Tibial nerve (tissue), 4 donors: Measurements from ENCODE around the gene PRKAA2. TPM values are rescaled to one million over a fixed set of nuclear protein-coding genes. Genes with fewer than 3 reads are reported as not detected.
"Not testable (repeated sequence)": the region's sequence is repeated elsewhere in the genome, so short reads cannot be mapped to it uniquely, and the experiment has no call there.

Experiments
- DNase-seq, 2 donors: peaks; one replicate each; pipeline ENCODE4 v3.0.0-alpha.2; 2019; ENCODE audit warnings: low spot score in 2 of 2
- H3K27ac ChIP-seq, 4 donors: fragments of 200-600 bp; sonication (generic) in 3 of 4; one replicate each; pipeline ENCODE4 v1.5.1; 2017 to 2019; ENCODE audit warnings: mild to moderate bottlenecking in 1 of 4
- H3K27me3 ChIP-seq, 2 donors: fragments of 200-600 bp; sonication (generic) in 1 of 2; one replicate each; pipeline versions ENCODE4 v1.5.1 to v1.6.0; 2017 to 2019
- H3K36me3 ChIP-seq, 3 donors: fragments of 200-600 bp; sonication (generic); one replicate each; pipeline ENCODE4 v1.5.1; 2018 to 2019
- H3K4me1 ChIP-seq, 4 donors: fragments of 200-600 bp; sonication (generic) in 3 of 4; one replicate each; pipeline ENCODE4 v1.5.1; 2017 to 2019
- H3K4me3 ChIP-seq, 4 donors: fragments of 200-600 bp; sonication (generic) in 3 of 4; one replicate each; pipeline ENCODE4 v1.5.1; 2017 to 2019; ENCODE audit warnings: mild to moderate bottlenecking in 1 of 4, moderate library complexity in 1 of 4
- H3K9me3 ChIP-seq, 4 donors: fragments of 200-600 bp; sonication (generic) in 3 of 4; one replicate each; pipeline ENCODE4 v1.5.1; 2017 to 2019
- EP300 ChIP-seq, 2 donors: sonication (generic); formaldehyde crosslinking; IDR thresholded peaks; one replicate each; pipeline ENCODE4 v1.6.1; 2017; ENCODE audit warnings: antibody characterized with exemption in 2 of 2, mild to moderate bottlenecking in 1 of 2
- POLR2A ChIP-seq, 2 donors: fragments of 450-650 bp; IDR thresholded peaks; one replicate each; pipeline ENCODE4 v1.6.1; 2017; ENCODE audit warnings: antibody characterized with exemption in 2 of 2, mild to moderate bottlenecking in 2 of 2, moderate library complexity in 2 of 2
- WGBS, 2 donors: methylation state at CpG; one replicate each; pipeline ENCODE4 v1.1.5; 2018; 5-methylcytosine and 5-hydroxymethylcytosine counted together
- total RNA-seq, 4 donors: library from RNA; depleted of rRNA; stranded (reverse); fragments of >200 nt; gene quantifications; one replicate each; pipeline ENCODE4 v1.1.0, GENCODE V29; 2016
- TF ChIP-seq, protein P1 (sequence below), 5 experiments: fragments of 200-600 bp in 3 of 5; fragments of 450-650 bp in 2 of 5; sonication (generic) in 3 of 5; IDR thresholded peaks; one replicate each; pipeline ENCODE4 v1.5.1; 2016 to 2019; ENCODE audit warnings: antibody characterized with exemption in 5 of 5, mild to moderate bottlenecking in 3 of 5, moderate library complexity in 2 of 5

The PRKAA2 gene
- 10 to 100 TPM in 2 of 4 donors, 1 to 10 TPM in 2; 7.8 to 11.6 (median 10.2) TPM for total RNA-seq

DNA sequence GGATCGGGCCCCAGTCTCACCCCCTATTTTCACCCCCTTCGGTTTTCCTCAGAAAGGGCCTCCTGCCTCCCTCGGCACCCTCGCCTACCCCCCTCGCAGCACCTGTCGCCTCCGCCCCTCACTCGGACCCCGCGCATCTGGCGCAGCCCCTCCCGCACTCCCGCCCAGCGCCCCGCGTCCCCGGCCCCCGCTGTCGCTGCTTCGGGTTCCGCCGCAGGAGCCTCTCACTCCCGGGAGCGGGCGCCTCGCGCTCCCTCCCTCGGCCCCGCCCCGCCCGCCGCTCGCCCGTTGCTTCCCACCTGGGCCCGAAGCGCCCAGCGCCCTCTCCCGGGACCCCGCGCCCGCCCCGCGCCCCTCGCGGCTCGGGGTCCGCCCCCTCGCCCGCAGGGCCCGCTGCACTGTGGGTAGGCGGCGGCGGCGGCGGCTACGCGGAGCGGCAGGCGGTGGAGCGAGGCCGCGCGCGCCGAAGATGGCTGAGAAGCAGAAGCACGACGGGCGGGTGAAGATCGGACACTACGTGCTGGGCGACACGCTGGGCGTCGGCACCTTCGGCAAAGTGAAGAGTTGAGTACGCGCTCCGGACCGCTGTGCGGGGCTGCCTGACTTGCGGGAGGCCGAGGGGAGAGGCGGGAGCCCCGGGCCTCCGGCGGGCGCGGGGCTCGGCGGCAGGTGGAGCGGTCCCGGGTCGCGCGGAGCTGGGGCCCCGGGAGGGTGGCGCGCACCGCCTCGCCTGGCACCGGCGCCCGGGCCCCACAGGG lies at the start of gene PRKAA2:
Gene PRKAA2 (plus strand): TSS at position 396 of the 758 bp plus-strand sequence. CDS start 74 bp downstream, at position 470.
- peaks cover 0 to 18% (median 1%) of the 10 kb centered on the region in 4 donors for H3K4me1 ChIP-seq
- 1 to 6% methylated on average over 11 to 60 of the region's 103 CpGs for WGBS, 2 donors
- TF ChIP-seq POLR2A (IDR thresholded peaks at IDR 0.05), result peak in 1 of 2 donors; percentile 38
- TF ChIP-seq, protein P1, sequence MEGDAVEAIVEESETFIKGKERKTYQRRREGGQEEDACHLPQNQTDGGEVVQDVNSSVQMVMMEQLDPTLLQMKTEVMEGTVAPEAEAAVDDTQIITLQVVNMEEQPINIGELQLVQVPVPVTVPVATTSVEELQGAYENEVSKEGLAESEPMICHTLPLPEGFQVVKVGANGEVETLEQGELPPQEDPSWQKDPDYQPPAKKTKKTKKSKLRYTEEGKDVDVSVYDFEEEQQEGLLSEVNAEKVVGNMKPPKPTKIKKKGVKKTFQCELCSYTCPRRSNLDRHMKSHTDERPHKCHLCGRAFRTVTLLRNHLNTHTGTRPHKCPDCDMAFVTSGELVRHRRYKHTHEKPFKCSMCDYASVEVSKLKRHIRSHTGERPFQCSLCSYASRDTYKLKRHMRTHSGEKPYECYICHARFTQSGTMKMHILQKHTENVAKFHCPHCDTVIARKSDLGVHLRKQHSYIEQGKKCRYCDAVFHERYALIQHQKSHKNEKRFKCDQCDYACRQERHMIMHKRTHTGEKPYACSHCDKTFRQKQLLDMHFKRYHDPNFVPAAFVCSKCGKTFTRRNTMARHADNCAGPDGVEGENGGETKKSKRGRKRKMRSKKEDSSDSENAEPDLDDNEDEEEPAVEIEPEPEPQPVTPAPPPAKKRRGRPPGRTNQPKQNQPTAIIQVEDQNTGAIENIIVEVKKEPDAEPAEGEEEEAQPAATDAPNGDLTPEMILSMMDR (IDR thresholded peaks at IDR 0.05), result no peak
- H3K27me3 ChIP-seq, result no peaks in the 10 kb centered on the region
- H3K36me3 ChIP-seq, result no peaks in the 10 kb centered on the region
- peak within 1 kb of the TSS; percentile 54 to 88 (median 82) for H3K4me3 ChIP-seq
- H3K9me3 ChIP-seq, result no peaks in the 10 kb centered on the region
- H3K27ac ChIP-seq, result peak within 1 kb of the TSS; percentile 43 to 86 (median 70)
- DNase-seq, result peak in 1 of 2 donors; percentile 7

DNA sequence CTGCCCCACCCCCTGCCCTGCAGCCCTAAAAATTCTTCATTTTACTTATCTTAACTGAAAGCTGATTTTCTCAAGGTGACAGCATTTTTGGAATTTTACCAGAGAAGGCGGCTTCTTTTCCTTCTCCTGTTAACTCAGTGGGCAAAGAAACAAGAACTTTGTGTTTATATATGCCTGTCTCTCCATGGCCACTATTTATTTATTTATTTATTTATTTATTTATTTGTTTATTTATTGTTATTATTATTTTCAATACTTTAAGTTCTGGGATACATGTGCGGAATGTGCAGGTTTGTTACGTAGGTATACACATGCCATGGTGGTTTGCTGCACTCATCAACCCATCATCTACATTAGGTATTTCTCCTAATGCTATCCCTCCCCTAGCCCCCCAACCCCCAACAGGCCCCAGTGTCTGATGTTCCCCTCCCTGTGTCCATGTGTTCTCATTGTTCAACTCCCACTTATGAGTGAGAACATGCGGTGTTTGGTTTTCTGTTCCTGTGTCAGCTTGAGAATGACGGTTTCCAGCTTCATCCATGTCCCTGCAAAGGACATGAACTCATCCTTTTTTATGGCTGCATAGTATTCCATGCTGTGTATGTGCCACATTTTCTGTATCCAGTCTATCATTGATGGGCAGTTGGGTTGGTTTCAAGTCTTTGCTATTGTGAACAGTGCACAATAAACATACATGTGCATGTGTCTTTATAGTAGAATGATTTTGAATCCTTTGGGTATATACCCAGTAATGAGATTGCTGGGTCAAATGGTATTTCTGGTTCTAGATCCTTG lies 49.5 kb upstream of the PRKAA2 start:
- not testable (repeated sequence) for H3K27me3 ChIP-seq, H3K4me3 ChIP-seq, DNase-seq, H3K9me3 ChIP-seq, H3K4me1 ChIP-seq, H3K36me3 ChIP-seq, H3K27ac ChIP-seq
- 94 to 97% methylated on average over 5 of the region's 5 CpGs for WGBS, 2 donors

DNA sequence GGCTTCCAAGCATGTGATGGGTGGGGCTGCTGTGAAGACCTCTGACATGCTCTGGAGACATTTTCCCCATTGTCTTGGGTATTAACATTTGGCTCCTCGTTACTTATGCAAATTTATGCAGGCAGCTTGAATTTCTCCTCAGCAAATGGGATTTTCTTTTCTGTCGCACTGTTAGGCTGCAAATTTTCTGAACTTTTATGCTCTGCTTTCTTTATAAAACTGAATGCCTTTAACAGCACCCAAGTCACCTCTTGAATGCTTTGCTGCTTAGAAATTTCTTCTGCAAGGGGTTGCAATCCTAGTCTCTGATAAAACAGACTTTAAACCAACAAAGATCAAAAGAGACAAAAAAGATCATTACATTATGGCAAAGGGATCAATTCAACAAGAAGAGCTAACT lies 35.0 kb upstream of the PRKAA2 start:
- H3K27ac ChIP-seq, DNase-seq, H3K27me3 ChIP-seq, H3K36me3 ChIP-seq, H3K4me3 ChIP-seq, H3K4me1 ChIP-seq: not testable (repeated sequence)
- peaks cover 0 to 13% (median 0%) of the 10 kb centered on the region in 4 donors for H3K9me3 ChIP-seq
- 47 to 72% methylated on average over 2 of the region's 2 CpGs for WGBS, 2 donors

DNA sequence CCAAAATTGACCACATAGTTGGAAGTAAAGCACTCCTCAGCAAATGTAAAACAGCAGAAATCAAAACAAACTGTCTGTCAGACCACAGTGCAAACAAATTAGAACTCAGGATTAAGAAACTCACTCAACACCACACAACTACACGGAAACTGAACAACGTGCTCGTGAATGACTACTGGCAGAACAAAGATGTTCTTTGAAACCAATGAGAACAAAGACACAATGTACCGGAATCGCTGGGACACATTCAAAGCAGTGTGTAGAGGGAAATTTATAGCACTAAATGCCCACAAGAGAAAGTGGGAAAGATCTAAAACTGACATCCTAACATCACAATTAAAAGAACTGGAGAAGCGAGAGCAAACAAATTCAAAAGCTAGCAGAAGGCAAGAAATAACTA lies 34.3 kb upstream of the PRKAA2 start:
- not testable (repeated sequence) for H3K4me3 ChIP-seq, H3K27me3 ChIP-seq, H3K27ac ChIP-seq, DNase-seq, H3K4me1 ChIP-seq, H3K36me3 ChIP-seq
- H3K9me3 ChIP-seq, result peaks cover 0 to 13% (median 0%) of the 10 kb centered on the region in 4 donors
- WGBS, 2 donors, result 54 to 64% methylated on average over 6 of the region's 6 CpGs

DNA sequence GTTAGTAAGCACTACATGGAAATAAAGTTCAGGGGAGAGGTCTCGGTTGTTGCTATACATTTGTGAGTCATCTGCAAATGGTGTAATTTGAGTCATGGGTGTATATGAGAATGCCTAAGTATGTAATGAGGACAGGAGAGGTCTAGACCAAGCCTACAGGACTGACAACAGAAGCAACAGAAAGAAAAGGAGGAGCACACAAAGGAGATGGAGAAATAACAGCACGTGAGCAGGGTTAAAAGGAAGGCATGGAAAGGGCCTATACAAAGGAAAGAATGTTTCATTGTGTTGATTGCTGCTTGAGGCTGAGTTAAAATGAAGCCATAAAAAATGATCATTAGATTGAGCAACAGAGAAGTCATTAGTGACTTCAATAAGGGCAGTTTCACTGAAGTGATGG lies 28.0 kb upstream of the PRKAA2 start:
- no peak overlapping the region for H3K27ac ChIP-seq
- H3K9me3 ChIP-seq, result no peaks in the 10 kb centered on the region
- DNase-seq, result no peak
- H3K36me3 ChIP-seq, result no peaks in the 10 kb centered on the region
- H3K4me1 ChIP-seq, result no peaks in the 10 kb centered on the region
- WGBS, 2 donors, result 68 to 71% methylated on average over 2 of the region's 2 CpGs
- H3K27me3 ChIP-seq, result no peaks in the 10 kb centered on the region
- TF ChIP-seq EP300 (IDR thresholded peaks at IDR 0.05) (no peak), POLR2A (IDR thresholded peaks at IDR 0.05) (no peak)
- TF ChIP-seq, protein P1 (IDR thresholded peaks at IDR 0.05), result no peak
- H3K4me3 ChIP-seq, result no peak overlapping the region

DNA sequence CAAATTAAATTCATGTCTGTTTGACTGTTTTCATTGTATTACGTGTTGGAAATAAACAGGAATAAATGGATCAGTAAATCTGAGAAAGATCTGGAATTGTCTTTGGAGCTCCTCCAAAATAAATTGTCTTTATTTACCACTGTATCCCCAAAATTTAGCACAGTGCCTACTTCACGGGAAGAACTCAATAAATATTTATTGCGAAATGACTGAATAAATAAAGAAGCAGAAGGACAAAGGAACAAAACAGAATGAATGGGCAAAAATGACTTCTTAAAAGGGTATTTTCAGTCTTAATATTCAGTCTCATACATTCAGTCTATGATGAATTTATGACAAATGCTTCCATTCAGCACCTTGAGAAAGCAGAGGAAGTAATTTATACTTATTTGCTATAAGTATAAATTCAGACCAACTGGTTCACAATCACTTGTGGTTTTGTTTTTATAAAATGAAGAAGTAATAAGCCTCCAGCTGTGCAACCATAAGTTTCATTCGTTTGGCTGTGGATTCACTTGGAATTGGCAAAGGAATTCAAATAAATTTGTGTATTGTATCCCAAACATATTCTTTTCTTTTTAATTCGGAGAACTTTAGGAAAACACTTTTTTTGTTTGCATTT lies 19.2 kb upstream of the PRKAA2 start:
- no peak overlapping the region for H3K27ac ChIP-seq
- no peak overlapping the region for H3K4me3 ChIP-seq
- H3K36me3 ChIP-seq, result no peaks in the 10 kb centered on the region
- 22 to 26% methylated on average over 5 of the region's 5 CpGs for WGBS, 2 donors
- no peak for DNase-seq
- no peaks in the 10 kb centered on the region for H3K27me3 ChIP-seq
- TF ChIP-seq EP300 (IDR thresholded peaks at IDR 0.05) (no peak), POLR2A (IDR thresholded peaks at IDR 0.05) (no peak)
- TF ChIP-seq, protein P1 (IDR thresholded peaks at IDR 0.05), result no peak
- peaks cover 0 to 20% (median 0%) of the 10 kb centered on the region in 4 donors for H3K4me1 ChIP-seq
- H3K9me3 ChIP-seq, result no peaks in the 10 kb centered on the region
